Measurements from ENCODE around the gene ZNF662.

The ZNF662 gene

GRCh38 chr3:42887084-42887483 is 18.9 kb upstream of the ZNF662 start:
- DNase-seq (ENCODE audit: low read depth in 2 of 2) = no peak

GRCh38 chr3:42891042-42891441 is 14.9 kb upstream of the ZNF662 start:
- DNase-seq (ENCODE audit: low read depth in 2 of 2) = no peak

GRCh38 chr3:42892169-42892568 is 13.8 kb upstream of the ZNF662 start:
- no peak for DNase-seq (ENCODE audit: low read depth in 2 of 2)

- DNase-seq (ENCODE audit: low read depth in 2 of 2) = no peak
These were observed 13.1 kb upstream of the ZNF662 start for GRCh38 chr3:42892807-42893206.

- no peak for DNase-seq (ENCODE audit: low read depth in 2 of 2)
These were observed 11.0 kb upstream of the ZNF662 start for GRCh38 chr3:42894698-42895579.

GRCh38 chr3:42895580-42895868 is 10.4 kb upstream of the ZNF662 start:
- DNase-seq (ENCODE audit: low read depth in 2 of 2) = no peak

GRCh38 chr3:42898896-42899675 is 6.9 kb upstream of the ZNF662 start:
- DNase-seq (ENCODE audit: low read depth in 2 of 2) = no peak

GRCh38 chr3:42900226-42901072 is 5.5 kb upstream of the ZNF662 start:
- DNase-seq (ENCODE audit: low read depth in 2 of 2) = no peak

- no peak for DNase-seq (ENCODE audit: low read depth in 2 of 2)
These were observed 4.9 kb upstream of the ZNF662 start for GRCh38 chr3:42901073-42901415.

- no peak for DNase-seq (ENCODE audit: low read depth in 2 of 2)
These were observed 3.7 kb upstream of the ZNF662 start for GRCh38 chr3:42902257-42902656.

- DNase-seq (ENCODE audit: low read depth in 2 of 2) = no peak
These were observed 1.9 kb upstream of the ZNF662 start for GRCh38 chr3:42904076-42904475.

- DNase-seq (ENCODE audit: low read depth in 2 of 2) = no peak
These were observed 237 bp upstream of the ZNF662 start for GRCh38 chr3:42905740-42906069.

GRCh38 chr3:42906848-42907183 is 874 bp downstream of the ZNF662 start:
- DNase-seq (ENCODE audit: low read depth in 2 of 2) = no peak

- no peak for DNase-seq (ENCODE audit: low read depth in 2 of 2)
These were observed 2.7 kb downstream of the ZNF662 start for GRCh38 chr3:42908675-42909074.

- no peak for DNase-seq (ENCODE audit: low read depth in 2 of 2)
These were observed 5.6 kb downstream of the ZNF662 start for GRCh38 chr3:42911551-42911950.

- DNase-seq (ENCODE audit: low read depth in 2 of 2) = no peak
These were observed 9.0 kb downstream of the ZNF662 start for GRCh38 chr3:42914771-42915515.

GRCh38 chr3:42923606-42924005 is 17.7 kb downstream of the ZNF662 start:
- DNase-seq (ENCODE audit: low read depth in 2 of 2) = no peak

- no peak for DNase-seq (ENCODE audit: low read depth in 2 of 2)
These were observed 20.4 kb downstream of the ZNF662 start for GRCh38 chr3:42926310-42926709.

GRCh38 chr3:42934111-42934510 is 28.2 kb downstream of the ZNF662 start:
- DNase-seq (ENCODE audit: low read depth in 2 of 2) = no peak

- no peak for DNase-seq (ENCODE audit: low read depth in 2 of 2)
These were observed 29.0 kb downstream of the ZNF662 start for GRCh38 chr3:42934910-42935309.

GRCh38 chr3:42935472-42935871 is 29.5 kb downstream of the ZNF662 start:
- DNase-seq (ENCODE audit: low read depth in 2 of 2) = no peak
